ACC112 (cell line): ENCODE measurements around the gene RBM5.

Source experiments
- H2AFZ ChIP-seq: fragments of 200-600 bp; sonication (generic); one replicate; pipeline ENCODE4 v1.6.0; 2017; ENCODE audit warnings: antibody characterized with exemption, low read length; ENCODE audit not compliant: unreplicated experiment
- H3K27ac ChIP-seq: fragments of 200-600 bp; sonication (generic); 2 replicates; pipeline ENCODE4 v1.5.1; 2014; ENCODE audit warnings: low read depth, mild to moderate bottlenecking, antibody characterized with exemption, low read length, moderate library complexity
- H3K27me3 ChIP-seq: fragments of 200-600 bp; sonication (generic); 2 replicates; pipeline ENCODE4 v1.6.1; 2014; ENCODE audit warnings: mild to moderate bottlenecking, antibody characterized with exemption, low read length, moderate library complexity, mixed read lengths; ENCODE audit not compliant: insufficient read depth
- H3K36me3 ChIP-seq: fragments of 200-600 bp; sonication (generic); 2 replicates; pipeline ENCODE4 v1.6.1; 2016; ENCODE audit warnings: mild to moderate bottlenecking, antibody characterized with exemption, low read length, moderate library complexity, mixed read lengths; ENCODE audit not compliant: insufficient read depth
- H3K4me1 ChIP-seq: fragments of 200-600 bp; sonication (generic); one replicate; pipeline ENCODE4 v1.6.1; 2016; ENCODE audit warnings: low read length, mixed read lengths; ENCODE audit not compliant: insufficient read depth, unreplicated experiment, control insufficient read depth
- H3K4me3 ChIP-seq: fragments of 200-600 bp; sonication (generic); 2 replicates; pipeline ENCODE4 v1.5.1; 2014; ENCODE audit warnings: mild to moderate bottlenecking, low read depth, low read length
- H3K79me2 ChIP-seq: fragments of 200-600 bp; sonication (generic); one replicate; pipeline ENCODE4 v1.6.0; 2016; ENCODE audit warnings: low read length; ENCODE audit not compliant: control insufficient read depth, unreplicated experiment, insufficient read depth

RBM5 gene

GRCh38 chr3:50095352-50095998 is 6.8 kb downstream of the RBM5 start:
- no peak overlapping the region for H3K4me3 ChIP-seq
- no peak overlapping the region for H2AFZ ChIP-seq
- H3K27me3 ChIP-seq: no peaks in the 10 kb centered on the region
- peaks cover 53% of the 10 kb centered on the region for H3K36me3 ChIP-seq
- peak overlapping the region; percentile 52 for H3K27ac ChIP-seq
- H3K79me2 ChIP-seq: peaks cover 56% of the 10 kb centered on the region
- peaks cover 31% of the 10 kb centered on the region for H3K4me1 ChIP-seq

GRCh38 chr3:50100386-50100785 is 11.7 kb downstream of the RBM5 start:
- no peaks in the 10 kb centered on the region for H3K27me3 ChIP-seq
- no peak overlapping the region for H3K27ac ChIP-seq
- peaks cover 14% of the 10 kb centered on the region for H3K4me1 ChIP-seq
- no peak overlapping the region for H3K4me3 ChIP-seq
- peaks cover 37% of the 10 kb centered on the region for H3K79me2 ChIP-seq
- H2AFZ ChIP-seq: no peak overlapping the region
- H3K36me3 ChIP-seq: peaks cover 63% of the 10 kb centered on the region

GRCh38 chr3:50100956-50101845 is 12.5 kb downstream of the RBM5 start:
- Histone ChIP-seq H3K4me3 (no peak overlapping the region), H3K36me3 (peaks cover 60% of the 10 kb centered on the region), H3K79me2 (peaks cover 30% of the 10 kb centered on the region), H2AFZ (no peak overlapping the region), H3K4me1 (peaks cover 6% of the 10 kb centered on the region), H3K27me3 (no peaks in the 10 kb centered on the region), H3K27ac (0 out of 2 replicates have a peak overlapping the region, but pooled peaks have one; percentile 17)

GRCh38 chr3:50102558-50102957 is 13.8 kb downstream of the RBM5 start:
- peaks cover 63% of the 10 kb centered on the region for H3K36me3 ChIP-seq
- no peak overlapping the region for H2AFZ ChIP-seq
- no peak overlapping the region for H3K27ac ChIP-seq
- H3K27me3 ChIP-seq: no peaks in the 10 kb centered on the region
- no peak overlapping the region for H3K4me3 ChIP-seq
- peaks cover 6% of the 10 kb centered on the region for H3K4me1 ChIP-seq
- peaks cover 17% of the 10 kb centered on the region for H3K79me2 ChIP-seq

GRCh38 chr3:50111757-50112156 is 23.0 kb downstream of the RBM5 start:
- H3K27me3 ChIP-seq: no peaks in the 10 kb centered on the region
- H3K4me3 ChIP-seq: no peak overlapping the region
- H3K4me1 ChIP-seq: no peaks in the 10 kb centered on the region
- peaks cover 69% of the 10 kb centered on the region for H3K36me3 ChIP-seq
- H3K27ac ChIP-seq: no peak overlapping the region
- H3K79me2 ChIP-seq: no peaks in the 10 kb centered on the region
- H2AFZ ChIP-seq: no peak overlapping the region

GRCh38 chr3:50112462-50112861 is 23.7 kb downstream of the RBM5 start:
- no peaks in the 10 kb centered on the region for H3K4me1 ChIP-seq
- no peak overlapping the region for H2AFZ ChIP-seq
- no peaks in the 10 kb centered on the region for H3K27me3 ChIP-seq
- H3K79me2 ChIP-seq: no peaks in the 10 kb centered on the region
- no peak overlapping the region for H3K4me3 ChIP-seq
- peaks cover 70% of the 10 kb centered on the region for H3K36me3 ChIP-seq
- H3K27ac ChIP-seq: no peak overlapping the region

GRCh38 chr3:50117120-50117519 is 28.4 kb downstream of the RBM5 start:
- no peaks in the 10 kb centered on the region for H3K27me3 ChIP-seq
- H2AFZ ChIP-seq: no peak overlapping the region
- H3K36me3 ChIP-seq: peaks cover 47% of the 10 kb centered on the region
- no peak overlapping the region for H3K27ac ChIP-seq
- no peak overlapping the region for H3K4me3 ChIP-seq
- H3K4me1 ChIP-seq: no peaks in the 10 kb centered on the region
- no peaks in the 10 kb centered on the region for H3K79me2 ChIP-seq

GRCh38 chr3:50118237-50118636 is 29.5 kb downstream of the RBM5 start:
- Histone ChIP-seq H3K27ac (no peak overlapping the region), H3K36me3 (peaks cover 39% of the 10 kb centered on the region), H3K4me3 (no peak overlapping the region), H3K4me1 (no peaks in the 10 kb centered on the region), H3K27me3 (no peaks in the 10 kb centered on the region), H3K79me2 (no peaks in the 10 kb centered on the region), H2AFZ (no peak overlapping the region)

- H3K27me3 ChIP-seq: no peaks in the 10 kb centered on the region
- no peaks in the 10 kb centered on the region for H3K79me2 ChIP-seq
- H3K4me3 ChIP-seq: no peak overlapping the region
- H3K36me3 ChIP-seq: peaks cover 28% of the 10 kb centered on the region; the same call in 1 of the 2 replicates
- H2AFZ ChIP-seq: no peak overlapping the region
- no peak overlapping the region for H3K27ac ChIP-seq
- peaks cover 6% of the 10 kb centered on the region for H3K4me1 ChIP-seq
Observed at GRCh38 chr3:50119786-50120185, 31.1 kb downstream of the RBM5 start.

GRCh38 chr3:50120364-50121071 is 31.8 kb downstream of the RBM5 start:
- H3K4me1 ChIP-seq: peaks cover 8% of the 10 kb centered on the region
- H3K4me3 ChIP-seq: no peak overlapping the region
- no peak overlapping the region for H2AFZ ChIP-seq
- no peaks in the 10 kb centered on the region for H3K79me2 ChIP-seq
- H3K27ac ChIP-seq: no peak overlapping the region
- H3K36me3 ChIP-seq: peaks cover 23% of the 10 kb centered on the region; the same call in 1 of the 2 replicates
- no peaks in the 10 kb centered on the region for H3K27me3 ChIP-seq
